NCI-H446 treated with DMSO at 0.1 percent for 48 hours (cell line): ENCODE data around the gene PAQR3.

Experiments
- DNase-seq: peaks from one replicate; lab custom pipeline; 2025; lab: John Stamatoyannopoulos, UW

The PAQR3 gene, protein sequence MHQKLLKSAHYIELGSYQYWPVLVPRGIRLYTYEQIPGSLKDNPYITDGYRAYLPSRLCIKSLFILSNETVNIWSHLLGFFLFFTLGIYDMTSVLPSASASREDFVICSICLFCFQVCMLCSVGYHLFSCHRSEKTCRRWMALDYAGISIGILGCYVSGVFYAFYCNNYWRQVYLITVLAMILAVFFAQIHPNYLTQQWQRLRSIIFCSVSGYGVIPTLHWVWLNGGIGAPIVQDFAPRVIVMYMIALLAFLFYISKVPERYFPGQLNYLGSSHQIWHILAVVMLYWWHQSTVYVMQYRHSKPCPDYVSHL

DNA sequence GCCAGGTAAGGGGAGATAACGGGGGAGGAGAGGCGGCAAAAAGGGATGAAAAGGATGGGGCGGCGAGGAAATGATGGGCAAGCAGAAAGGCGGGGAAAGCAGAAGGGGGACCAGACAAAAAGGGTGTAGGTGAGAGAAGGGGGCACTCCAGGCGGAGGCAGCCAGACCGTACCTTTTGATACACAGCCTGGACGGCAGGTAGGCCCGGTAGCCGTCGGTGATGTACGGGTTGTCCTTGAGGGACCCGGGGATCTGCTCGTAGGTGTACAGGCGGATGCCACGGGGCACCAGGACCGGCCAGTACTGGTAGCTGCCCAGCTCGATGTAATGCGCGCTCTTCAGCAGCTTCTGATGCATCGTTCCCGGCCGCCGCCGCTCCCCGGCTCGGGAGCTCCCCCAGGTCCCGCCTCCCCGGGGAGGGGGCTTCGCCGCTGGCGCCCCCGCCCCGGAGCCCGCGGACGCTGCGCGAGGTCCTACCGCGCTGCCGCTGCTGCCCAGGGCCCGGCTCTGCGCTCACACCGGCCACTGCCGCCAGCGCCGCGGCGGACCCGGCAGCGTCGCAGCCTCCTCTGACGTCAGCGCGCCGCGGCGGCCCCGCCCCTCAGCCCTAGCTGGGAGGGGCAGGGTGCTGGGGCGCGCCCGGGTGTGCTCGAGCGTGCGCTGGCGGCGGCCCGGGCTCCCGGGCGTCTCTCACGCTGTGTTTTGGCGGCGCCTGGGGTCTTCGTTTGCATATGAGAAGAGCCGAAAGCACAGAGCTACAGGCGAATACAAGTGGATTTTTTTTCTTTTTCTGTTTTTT, at the start of gene PAQR3:
PAQR3 (minus strand) TSS at position 571 of the 799 bp plus-strand sequence; CDS start at position 357, 214 bp downstream.
- DNase-seq: peak; percentile 70

DNA sequence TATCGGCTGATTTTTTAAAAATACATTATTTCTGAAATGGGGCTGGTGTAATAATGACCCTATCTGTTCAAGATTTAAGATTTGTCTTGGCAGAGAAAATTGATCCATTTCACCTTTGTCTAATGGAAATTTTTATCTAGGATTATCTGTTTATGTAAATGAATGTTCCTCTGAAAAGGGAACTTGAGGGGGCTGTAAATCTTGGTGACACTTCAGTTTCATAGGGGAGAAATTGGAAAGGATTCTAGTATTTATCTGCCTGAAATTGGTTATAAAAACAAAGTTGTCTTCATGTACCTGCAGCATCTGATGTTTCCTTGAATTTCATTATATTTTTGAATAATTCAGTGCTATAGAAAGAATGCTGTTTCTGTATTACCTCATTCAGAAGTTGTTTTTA, 48.4 kb upstream of the PAQR3 start:
- no peak for DNase-seq

DNA sequence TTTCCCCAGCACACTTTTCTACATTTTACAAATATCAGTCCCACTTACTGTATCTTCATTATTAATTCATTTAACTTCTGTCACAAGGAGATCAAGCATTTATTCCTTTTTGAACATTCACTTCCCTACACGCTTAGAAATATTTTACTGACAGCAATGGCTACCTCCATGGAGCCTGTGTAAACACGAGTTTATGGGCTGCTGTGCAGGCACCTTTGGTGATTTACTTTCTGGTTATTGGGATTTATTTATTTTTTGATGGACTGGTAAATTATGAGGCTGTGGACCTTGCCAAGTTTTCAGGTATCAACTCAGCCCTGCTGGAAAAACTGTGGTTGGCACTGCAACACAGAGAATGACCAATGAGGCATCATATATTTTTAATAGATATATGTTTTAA, 45.4 kb upstream of the PAQR3 start:
- DNase-seq: no peak

DNA sequence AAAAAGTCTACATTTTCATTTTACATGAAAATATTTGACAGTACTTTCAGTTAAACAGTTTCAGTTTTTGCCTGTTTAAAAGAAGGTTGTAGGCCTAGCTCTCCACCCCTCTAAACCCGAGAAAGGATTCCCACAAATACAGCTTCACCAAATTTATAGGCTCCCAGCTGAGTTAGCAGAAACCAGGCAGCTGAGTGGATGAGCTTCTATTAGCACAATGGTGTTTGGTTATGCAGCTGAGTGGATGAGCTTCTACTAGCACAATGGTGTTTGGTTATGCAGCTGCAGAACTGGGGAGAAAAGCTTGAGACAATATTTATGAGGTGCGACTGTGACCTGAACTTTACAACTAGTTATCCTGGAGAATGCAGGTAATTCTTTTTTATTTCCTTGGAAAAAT, 36.6 kb upstream of the PAQR3 start:
- no peak for DNase-seq

DNA sequence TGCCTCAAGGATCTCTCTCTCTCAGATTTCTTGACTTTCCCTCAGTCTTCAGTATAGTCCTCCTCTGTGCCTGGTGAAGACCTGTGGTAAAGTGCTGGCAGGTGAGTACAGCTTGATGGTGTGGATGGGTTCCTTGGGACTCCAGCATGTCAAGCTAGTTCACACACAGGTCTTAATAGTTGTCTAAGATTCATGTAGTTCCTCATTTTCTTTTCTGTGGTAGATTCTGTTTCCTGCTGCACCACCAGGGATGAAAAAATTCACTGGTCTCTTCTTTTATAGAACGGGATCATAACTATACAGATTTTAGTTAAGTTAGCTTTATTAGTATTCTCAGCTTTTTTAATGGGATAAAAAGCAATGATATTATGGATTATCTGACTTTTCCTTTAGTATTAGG, 32.5 kb upstream of the PAQR3 start:
- DNase-seq: no peak

DNA sequence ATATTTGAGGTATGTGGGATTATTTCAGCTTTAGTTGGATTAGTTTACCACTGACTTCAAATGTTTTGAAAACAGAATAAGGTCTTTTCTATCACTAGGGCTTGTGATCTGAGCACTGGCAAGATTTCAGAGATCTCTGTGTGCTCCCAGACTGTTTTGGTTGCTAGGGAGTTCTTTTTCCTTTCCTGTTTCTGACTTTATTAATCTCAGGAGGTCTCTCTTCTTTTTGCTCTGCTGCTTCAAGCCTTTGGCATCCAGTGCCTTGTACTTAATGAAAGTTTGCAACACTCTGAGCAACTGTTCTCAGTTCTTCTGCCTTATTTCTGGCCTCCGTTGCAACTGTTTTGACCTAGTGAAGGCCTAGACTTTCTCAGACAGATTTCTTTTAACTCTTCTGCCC, 32.1 kb upstream of the PAQR3 start:
- DNase-seq: no peak

DNA sequence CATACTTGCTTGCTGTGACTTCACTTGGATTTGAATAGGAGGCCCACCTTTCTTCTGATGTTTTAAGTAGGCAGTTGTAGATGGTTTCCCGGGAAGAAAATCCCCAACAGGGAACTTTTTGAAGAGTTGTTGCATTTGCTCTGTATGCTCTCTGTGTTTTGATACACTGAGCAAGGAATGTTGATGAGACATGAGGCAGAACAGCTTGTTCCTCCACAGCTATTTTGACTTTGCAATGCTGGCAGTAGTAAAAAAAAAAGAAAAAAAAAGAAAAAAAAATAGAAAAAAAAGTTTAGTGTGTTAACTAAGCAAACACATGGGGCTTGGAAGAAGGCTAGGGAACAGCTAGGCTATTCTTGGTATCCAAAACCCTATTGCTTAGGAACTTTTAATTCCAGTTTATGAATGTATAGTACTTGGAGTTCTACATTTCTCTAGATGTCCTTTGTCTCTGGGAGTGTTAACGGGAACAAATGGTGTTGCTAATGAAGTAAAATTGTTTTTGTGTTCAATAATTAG, 23.4 kb upstream of the PAQR3 start:
- DNase-seq: no peak

DNA sequence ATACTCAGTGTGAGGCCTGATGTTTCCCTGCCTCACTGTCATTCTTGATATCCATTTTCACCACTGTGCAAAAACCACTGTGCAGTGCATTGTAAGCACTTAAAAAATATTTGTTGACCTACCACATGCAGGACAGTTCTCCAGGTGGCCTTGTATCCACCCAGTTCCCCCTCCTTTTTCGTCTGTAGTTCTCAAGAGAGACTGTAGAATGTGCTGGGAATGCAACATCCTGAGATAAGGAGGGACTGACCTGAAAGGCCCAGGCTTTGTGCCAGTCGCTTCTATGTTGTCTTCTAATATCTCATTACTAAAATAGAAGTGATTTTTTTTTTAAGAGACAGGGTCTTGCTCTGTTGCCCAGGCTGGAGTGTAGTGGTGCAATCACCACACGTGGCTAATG, 21.7 kb upstream of the PAQR3 start:
- no peak for DNase-seq

DNA sequence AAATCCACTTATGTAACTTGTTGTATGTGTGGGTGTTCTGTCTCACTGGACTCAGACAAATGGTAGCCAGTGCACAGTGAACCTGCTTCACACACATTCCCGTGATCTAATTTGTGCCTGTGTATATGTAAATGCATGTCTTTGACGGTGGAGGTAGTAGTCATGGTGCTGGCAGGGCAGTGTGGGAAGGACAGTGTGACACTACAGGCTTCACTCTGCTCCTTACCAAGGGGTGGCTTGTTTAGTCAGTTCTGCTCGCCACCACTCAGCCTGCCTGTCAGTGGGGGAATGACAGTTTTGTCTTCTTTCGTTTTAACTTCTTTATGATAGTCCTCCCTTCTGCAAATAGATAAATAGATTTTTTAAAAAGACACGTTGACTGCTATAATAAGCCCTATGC, 17.7 kb upstream of the PAQR3 start:
- no peak for DNase-seq

DNA sequence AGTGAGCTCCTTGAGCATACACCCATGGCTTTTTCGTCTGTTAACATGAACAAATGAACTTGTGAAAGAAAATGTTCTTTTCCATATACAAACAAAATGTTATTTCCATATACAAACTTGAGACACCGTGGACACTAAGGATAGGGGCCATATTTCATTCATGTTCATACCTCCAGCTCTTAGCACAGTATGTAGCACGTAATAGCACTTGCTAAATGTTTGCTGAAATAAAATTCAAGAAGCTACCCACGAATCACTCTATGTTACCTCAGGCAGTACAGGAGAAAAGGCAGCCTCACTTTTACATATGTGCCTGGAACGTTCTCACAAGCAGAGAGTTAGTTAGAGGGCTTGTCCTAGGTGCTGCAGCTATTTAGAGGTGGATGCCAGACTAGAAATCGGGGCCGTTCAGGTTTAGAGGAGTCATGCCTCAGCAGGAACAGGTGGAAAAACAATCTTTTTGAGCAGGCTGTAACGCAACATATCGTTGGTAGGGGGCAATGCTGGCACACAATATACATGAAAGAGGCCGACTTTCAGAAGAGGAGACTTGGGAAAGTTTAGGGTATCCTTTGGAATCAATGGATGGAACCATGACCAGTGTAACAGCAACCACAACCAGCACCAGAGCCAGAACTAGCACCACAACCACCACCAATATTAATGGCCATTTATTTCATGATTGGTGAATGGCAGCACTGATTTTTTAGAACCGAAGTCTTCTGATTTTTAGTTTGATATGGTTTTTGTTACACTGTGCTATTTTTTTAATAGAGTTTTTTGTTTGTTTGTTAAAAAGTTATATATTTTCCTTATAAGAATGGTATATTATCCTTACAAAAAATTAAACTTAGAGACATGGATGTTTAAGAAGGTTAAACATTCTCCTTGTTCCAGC, 14.8 kb upstream of the PAQR3 start:
- peak; percentile 27 for DNase-seq

DNA sequence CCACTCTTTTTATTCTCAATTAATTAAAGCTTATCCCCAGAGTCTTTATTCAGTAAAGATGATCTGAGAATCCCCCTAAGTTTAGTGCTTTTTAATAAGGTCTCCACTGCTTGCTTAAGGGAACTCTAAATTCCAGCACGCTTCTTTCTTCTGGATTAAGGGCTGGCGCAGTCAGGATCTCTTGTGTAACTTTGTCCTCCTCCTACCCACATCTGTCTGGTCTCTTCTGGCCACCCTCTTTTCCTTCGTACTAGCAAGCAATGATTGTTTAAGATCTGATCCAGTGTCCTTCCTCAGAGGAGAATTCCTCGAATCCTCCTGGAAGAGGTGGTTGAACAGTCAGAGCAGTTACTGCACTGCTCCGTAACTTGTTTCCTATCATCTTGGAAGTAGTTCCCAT, 14.0 kb upstream of the PAQR3 start:
- no peak for DNase-seq

DNA sequence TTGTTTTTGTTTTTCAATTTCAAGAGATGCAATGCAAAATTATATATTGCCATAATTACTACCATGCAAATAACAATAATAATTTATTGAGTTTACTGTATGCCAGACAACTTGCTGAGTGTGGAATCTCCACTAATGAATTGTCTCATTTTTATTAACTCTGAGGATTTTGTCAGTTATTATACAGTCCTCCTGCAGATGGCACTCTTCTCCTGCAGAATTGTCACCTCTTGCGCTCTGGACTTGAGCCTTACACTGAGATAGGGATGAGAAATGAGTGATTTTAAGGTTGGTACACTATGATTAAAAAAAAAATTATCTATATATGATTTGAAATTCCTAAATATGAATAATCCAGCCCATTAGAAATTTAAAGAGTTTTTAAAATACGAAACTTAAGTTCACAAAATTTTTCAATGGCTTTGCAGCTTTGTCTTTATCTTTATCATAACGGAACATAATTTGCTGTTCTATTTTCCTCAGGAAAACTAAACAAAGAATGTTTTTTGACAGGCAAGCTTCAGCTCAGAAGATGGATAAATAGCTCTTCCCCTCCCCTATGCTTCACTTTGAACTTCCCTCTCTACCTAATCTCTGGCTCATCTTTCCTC, 12.7 kb upstream of the PAQR3 start:
- peak; percentile 14 for DNase-seq

DNA sequence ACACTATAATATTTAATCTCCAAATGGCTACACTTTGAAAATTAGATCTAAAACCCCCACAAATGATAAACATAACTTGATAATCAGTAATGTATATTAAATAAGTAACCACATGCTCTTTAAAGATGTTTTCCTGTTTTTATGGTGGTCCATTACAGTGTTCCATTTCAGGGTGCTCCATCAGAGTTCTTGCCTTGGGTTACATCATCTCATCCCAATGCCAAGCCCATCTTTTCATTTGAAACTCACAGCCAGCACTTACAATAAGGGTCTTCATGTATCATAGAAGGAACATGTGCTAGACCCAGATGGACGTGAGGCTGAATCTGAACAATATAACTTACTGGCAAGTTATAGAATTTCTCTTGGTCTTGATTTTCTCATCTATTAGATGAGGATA, 10.5 kb upstream of the PAQR3 start:
- DNase-seq: no peak

DNA sequence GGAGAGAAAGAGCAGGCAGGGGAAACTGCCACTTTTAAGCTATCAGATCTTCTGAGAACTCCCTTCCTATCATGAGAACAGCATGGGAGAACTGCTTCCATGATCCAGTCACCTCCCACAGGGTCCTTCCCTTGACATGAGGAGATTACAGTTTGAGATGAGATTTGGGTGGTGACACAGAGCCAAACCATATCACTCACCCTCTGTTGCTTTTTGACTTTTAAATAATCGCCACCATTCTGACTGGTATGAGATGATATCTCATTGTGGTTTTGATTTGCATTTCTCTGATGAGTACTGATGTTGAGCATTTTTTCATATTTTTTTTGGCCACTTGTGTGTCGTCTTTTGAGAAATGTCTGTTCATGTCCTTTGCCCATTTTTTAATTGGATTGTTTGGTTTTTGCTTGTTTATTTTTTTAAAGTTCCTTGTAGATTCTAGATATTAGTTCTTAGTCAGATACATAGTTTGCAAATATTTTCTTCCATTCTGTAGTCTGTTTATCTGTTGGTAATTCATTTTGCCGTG, 6.5 kb upstream of the PAQR3 start:
- no peak for DNase-seq

DNA sequence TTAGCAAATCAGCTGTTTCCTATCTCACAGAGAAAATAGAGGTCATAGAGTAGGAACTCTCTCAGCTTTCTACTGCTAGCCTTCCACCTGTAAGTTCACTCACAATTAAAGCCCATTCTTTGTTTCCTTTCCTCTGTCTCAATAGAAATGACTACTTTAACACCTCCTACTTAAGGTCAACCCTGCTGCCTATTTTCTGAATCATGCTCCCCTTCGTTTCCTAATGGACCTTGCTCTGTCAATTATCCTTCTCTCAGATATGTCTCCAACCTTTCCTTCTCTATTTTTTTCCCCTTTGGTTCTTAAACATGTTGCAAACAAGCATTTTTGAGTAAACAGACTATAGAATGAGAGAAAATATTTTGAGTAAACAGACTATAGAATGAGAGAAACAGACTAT, 5.1 kb upstream of the PAQR3 start:
- DNase-seq: no peak

DNA sequence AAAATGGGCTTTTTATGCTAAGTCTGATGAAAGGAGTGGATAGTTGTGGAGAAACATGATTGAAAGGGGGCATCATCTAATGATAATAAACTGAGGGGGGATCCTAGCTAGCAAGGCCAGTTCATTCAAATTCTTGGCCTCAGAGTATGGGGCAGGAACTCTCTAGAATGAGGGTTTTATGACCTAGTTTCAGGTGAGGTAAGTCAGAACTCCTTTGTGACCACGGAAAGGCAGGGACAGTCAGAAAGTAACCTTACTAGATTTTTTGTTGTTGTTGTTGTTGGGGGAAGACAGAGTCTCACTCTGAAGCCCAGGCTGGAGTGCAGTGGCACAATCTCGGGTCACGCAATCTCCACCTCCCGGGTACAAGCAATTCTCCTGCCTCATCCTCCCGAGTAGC, 1.5 kb upstream of the PAQR3 start:
- DNase-seq: no peak

DNA sequence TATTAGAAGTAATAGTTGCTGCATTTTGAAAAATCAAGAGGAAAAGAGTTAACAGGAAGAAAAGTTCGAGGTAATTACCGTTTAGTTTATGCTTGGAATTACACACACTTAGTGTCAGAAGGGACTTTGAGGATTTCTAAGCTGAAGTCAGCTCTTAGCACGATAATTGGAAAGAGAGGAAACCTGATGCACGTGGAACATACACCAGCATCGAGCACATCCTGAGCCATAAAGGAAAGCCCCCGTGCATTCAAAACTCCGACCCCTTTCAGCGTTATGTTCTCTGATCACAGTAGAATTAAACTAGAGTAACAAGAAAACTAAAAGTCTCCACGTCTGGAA, 400 bp upstream of the PAQR3 start:
- DNase-seq: no peak

DNA sequence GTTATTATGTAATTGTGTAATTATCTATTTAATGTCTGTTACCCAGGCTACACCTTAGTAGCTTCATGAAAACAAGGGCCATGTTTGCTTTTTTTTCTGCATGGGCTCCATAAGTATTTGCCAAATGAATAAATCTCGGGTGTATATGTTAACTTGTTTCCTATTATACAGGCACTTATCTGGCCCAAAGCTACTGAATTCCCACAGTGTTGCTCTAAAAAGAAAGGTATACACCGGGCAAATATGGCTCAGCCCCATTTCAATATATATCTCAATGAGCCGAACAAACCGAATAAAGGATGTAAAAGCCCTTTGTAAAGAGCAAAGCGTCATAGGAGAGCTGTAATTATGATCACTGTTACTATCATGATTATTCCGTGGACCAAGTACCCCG, 767 bp downstream of the PAQR3 start:
- no peak for DNase-seq

DNA sequence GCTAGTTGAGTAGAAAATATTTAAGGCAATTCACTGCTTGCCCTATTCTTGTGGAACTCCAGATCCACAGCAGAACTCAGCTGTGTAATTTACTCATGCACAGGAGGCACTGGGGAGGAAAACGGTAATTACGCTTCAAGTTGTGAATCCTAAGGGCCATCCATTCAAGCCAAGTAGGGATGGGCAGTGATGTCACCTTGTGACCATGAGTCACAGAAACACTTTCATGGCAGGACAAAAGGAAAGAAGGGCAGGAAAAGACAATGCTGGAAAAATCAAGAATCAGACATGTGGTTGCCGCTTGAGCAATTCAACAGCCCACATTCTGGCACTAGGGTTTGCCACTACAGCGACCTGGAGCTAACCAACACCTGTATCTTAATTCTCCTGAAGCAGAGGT, 1.4 kb downstream of the PAQR3 start:
- no peak for DNase-seq

DNA sequence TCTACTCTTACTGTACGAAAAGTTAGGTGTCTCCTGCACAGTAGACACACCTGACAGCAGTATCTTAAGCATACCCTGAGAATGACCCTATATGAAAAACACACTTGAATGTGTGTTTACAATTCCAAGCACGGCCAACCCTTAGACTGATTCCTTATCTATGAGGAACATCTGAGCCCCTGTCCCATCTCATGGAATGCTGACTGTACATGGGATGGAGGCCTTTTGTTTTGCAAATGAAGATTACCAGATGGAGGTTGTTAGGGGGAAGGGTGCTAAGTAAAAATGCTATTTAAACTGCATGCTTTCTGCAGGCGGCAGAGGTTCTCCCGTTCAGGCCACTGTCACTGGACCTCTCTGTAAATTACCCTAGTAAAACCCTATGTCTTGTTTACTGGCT, 2.2 kb downstream of the PAQR3 start:
- DNase-seq: no peak

DNA sequence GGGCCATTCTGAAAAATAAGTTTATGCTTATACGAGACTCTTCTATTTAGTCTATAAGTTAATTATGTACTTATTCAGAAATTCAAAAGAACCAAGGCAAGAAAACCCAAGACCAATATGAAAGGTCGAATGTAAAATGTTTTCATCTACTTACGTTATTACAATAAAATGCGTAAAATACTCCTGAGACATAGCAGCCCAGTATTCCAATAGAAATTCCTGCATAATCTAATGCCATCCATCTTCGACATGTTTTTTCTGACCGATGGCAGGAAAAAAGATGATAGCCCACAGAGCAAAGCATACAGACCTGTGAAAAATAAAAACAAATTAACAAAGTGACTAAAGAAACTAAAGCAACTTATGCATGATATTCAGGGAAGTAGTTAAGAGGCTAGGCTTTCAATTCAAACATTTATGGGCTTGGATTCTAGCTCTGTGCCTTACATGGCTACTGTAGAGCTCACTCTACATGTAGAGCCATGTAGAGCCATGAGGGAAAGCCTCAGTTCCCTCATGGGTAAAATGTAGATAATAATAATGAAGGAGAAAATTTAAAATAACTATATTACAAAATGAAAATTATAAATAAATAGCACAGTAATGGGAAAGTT, 9.1 kb downstream of the PAQR3 start:
- no peak for DNase-seq
